Loucy (cell line): ENCODE measurements around the gene DES.

Experiments used
- H2AFZ ChIP-seq: fragments of 200-600 bp; sonication (generic); 2 replicates; pipeline ENCODE4 v1.6.0; 2016; ENCODE audit warnings: antibody characterized with exemption, mild to moderate bottlenecking, low read length, moderate library complexity
- H3F3A ChIP-seq: fragments of 200-600 bp; 2 replicates; pipeline ENCODE4 v1.6.0; 2016; ENCODE audit warnings: antibody characterized with exemption, low read depth, mild to moderate bottlenecking
- H3K27me3 ChIP-seq: fragments of 200-600 bp; sonication (generic); 2 replicates; pipeline ENCODE4 v1.6.1; 2014; ENCODE audit warnings: low read length, mild to moderate bottlenecking; ENCODE audit not compliant: insufficient read depth, poor library complexity, severe bottlenecking
- H3K36me3 ChIP-seq: fragments of 200-600 bp; sonication (generic); 2 replicates; pipeline ENCODE4 v1.6.1; 2016; ENCODE audit warnings: low read length; ENCODE audit not compliant: insufficient read depth
- H3K4me1 ChIP-seq: fragments of 200-600 bp; sonication (generic); 2 replicates; pipeline ENCODE4 v1.5.1; 2014; ENCODE audit warnings: low read length, mild to moderate bottlenecking; ENCODE audit not compliant: insufficient read depth, poor library complexity, severe bottlenecking
- H3K4me2 ChIP-seq: fragments of 200-600 bp; sonication (generic); 2 replicates; pipeline ENCODE4 v1.6.0; 2014; ENCODE audit warnings: antibody characterized with exemption, low read length, low read depth, mild to moderate bottlenecking; ENCODE audit not compliant: poor library complexity, severe bottlenecking
- H3K4me3 ChIP-seq: fragments of 200-600 bp; sonication (generic); 2 replicates; pipeline ENCODE4 v1.5.1; 2014; ENCODE audit warnings: low read length, mild to moderate bottlenecking, mixed read lengths; ENCODE audit not compliant: poor library complexity, severe bottlenecking
- H3K79me2 ChIP-seq: fragments of 200-600 bp; sonication (generic); 2 replicates; pipeline ENCODE4 v1.6.1; 2014; ENCODE audit warnings: low read length; ENCODE audit not compliant: insufficient read depth
- H3K9ac ChIP-seq: fragments of 200-600 bp; sonication (generic); 2 replicates; pipeline ENCODE4 v1.6.0; 2014; ENCODE audit warnings: mild to moderate bottlenecking, low read depth, low read length, moderate library complexity; ENCODE audit not compliant: poor library complexity, severe bottlenecking
- H3K9me2 ChIP-seq: fragments of 200-600 bp; sonication (generic); replicated peaks from 2 replicates; pipeline ENCODE4 v1.6.1; 2016; ENCODE audit warnings: low read depth, low read length, mixed read lengths
- H3K9me3 ChIP-seq: fragments of 200-600 bp; sonication (generic); 2 replicates; pipeline ENCODE4 v1.6.1; 2014; ENCODE audit warnings: mild to moderate bottlenecking, antibody characterized with exemption, low read length, low read depth; ENCODE audit not compliant: insufficient read depth
- H4K20me1 ChIP-seq: fragments of 200-600 bp; sonication (generic); 2 replicates; pipeline ENCODE4 v1.6.0; 2014; ENCODE audit warnings: antibody characterized with exemption, low read length, mild to moderate bottlenecking; ENCODE audit not compliant: insufficient read depth, poor library complexity, severe bottlenecking
- EZH2phosphoT487 ChIP-seq: fragments of 200-600 bp; IDR thresholded peaks from 2 replicates; pipeline ENCODE4 v1.6.1; 2018; ENCODE audit warnings: antibody characterized with exemption, mild to moderate bottlenecking, moderate library complexity, borderline replicate concordance
- TF ChIP-seq, protein P1 (sequence below): fragments of 200-600 bp; sonication (generic); conservative IDR thresholded peaks from 2 replicates; pipeline ENCODE4 v1.5.1; 2014; ENCODE audit warnings: mild to moderate bottlenecking, antibody characterized with exemption, low read length

DES gene

DNA sequence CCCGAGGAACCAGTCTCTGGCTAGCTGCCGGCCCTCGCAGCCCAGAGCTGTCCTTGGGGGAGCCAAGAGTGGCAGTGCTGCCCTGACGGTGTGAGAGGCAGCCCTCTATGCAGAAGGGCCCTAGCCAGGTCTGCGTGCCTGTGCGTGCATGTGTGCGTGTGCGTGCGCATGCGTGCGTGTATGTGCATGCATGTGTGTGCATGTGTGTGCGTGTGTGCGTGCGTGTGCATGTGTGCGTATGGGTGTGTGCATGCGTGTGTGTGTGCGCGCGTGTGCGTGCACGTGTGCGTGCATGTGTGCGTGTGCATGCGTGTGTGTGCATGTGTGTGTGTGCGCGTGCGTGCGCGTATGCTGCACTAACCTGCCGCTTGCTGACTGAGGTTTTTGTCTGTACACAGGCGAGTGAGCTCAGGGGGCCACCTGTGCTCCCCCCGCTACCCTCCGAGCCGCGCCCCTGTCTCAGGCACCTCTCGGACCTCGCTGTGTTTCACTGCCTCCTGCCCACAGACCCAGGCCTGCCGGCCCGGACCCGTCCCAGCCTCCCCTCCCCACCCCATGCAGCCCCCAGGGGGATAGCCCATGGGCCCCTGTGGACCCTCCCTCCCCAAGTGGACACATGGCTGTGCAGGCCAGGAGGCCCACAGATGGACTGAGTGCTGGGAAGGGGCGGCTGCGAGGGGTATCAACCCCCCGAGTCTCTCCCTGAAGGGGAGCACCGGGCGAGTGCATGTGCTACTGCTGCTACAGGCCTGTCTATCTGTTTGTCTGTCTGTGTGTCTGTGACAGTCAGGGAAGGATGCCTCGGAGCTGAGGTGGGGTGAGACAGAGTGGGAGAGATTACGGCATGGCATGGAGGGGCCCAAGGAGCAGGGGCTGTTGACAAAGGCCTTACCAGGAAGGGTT lies 47.7 kb downstream of the DES start:
- Histone ChIP-seq H3F3A (no peaks in the 10 kb centered on the region), H3K4me3 (no peak overlapping the region), H3K9me3 (no peaks in the 10 kb centered on the region), H3K27me3 (no peaks in the 10 kb centered on the region), H3K9me2 (no peaks in the 10 kb centered on the region), H3K79me2 (no peaks in the 10 kb centered on the region), H3K4me1 (no peaks in the 10 kb centered on the region), H2AFZ (no peak overlapping the region), H3K36me3 (no peaks in the 10 kb centered on the region), H3K9ac (no peak overlapping the region), H3K4me2 (no peak overlapping the region), H4K20me1 (no peaks in the 10 kb centered on the region)
- TF ChIP-seq EZH2phosphoT487: no peak
- TF ChIP-seq, protein P1, sequence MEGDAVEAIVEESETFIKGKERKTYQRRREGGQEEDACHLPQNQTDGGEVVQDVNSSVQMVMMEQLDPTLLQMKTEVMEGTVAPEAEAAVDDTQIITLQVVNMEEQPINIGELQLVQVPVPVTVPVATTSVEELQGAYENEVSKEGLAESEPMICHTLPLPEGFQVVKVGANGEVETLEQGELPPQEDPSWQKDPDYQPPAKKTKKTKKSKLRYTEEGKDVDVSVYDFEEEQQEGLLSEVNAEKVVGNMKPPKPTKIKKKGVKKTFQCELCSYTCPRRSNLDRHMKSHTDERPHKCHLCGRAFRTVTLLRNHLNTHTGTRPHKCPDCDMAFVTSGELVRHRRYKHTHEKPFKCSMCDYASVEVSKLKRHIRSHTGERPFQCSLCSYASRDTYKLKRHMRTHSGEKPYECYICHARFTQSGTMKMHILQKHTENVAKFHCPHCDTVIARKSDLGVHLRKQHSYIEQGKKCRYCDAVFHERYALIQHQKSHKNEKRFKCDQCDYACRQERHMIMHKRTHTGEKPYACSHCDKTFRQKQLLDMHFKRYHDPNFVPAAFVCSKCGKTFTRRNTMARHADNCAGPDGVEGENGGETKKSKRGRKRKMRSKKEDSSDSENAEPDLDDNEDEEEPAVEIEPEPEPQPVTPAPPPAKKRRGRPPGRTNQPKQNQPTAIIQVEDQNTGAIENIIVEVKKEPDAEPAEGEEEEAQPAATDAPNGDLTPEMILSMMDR: no peak

DNA sequence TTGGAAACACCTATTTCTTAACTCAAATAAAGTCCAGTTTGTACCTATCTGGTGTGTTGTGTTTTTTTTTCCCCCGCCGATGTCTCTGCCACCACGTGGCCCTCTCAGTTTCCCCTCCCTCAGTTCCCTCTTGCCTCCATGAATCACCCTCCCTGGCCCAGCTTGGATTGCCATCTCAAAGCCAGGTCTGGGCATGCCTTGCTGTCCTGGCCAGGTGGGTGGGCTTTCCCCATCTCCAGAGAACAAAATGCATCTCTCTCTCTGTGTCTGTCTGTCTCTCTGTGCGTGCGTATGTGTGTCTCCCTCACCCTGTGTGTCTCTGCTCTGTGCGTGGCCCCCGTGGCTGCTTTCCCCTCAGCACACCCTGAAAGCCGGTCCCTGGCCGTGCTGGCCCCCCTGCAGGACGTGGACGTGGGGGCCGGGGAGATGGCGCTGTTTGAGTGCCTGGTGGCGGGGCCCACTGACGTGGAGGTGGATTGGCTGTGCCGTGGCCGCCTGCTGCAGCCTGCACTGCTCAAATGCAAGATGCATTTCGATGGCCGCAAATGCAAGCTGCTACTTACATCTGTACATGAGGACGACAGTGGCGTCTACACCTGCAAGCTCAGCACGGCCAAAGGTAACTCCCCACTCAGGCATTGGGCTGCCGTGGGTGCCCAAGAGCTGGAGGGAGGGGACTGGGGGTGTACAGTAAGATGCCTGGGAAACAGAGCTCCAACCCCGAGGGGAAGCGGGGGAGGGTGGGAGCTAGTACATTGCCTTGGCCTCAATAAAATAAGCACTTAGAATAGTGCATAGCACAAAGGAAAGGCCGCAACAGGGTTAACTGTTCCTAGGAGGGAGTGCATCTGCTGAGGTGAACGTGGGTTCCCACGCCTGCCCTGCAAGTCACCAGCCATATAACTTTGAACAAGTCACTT lies 48.9 kb downstream of the DES start:
- H3K36me3 ChIP-seq: no peaks in the 10 kb centered on the region
- no peaks in the 10 kb centered on the region for H3K9me2 ChIP-seq
- H3K4me2 ChIP-seq: no peak overlapping the region
- no peaks in the 10 kb centered on the region for H3K27me3 ChIP-seq
- H3K9ac ChIP-seq: no peak overlapping the region
- no peaks in the 10 kb centered on the region for H4K20me1 ChIP-seq
- no peaks in the 10 kb centered on the region for H3F3A ChIP-seq
- no peaks in the 10 kb centered on the region for H3K79me2 ChIP-seq
- TF ChIP-seq EZH2phosphoT487: no peak
- TF ChIP-seq, protein P1: no peak
- H3K9me3 ChIP-seq: no peaks in the 10 kb centered on the region
- no peaks in the 10 kb centered on the region for H3K4me1 ChIP-seq
- H2AFZ ChIP-seq: no peak overlapping the region
- H3K4me3 ChIP-seq: no peak overlapping the region

DNA sequence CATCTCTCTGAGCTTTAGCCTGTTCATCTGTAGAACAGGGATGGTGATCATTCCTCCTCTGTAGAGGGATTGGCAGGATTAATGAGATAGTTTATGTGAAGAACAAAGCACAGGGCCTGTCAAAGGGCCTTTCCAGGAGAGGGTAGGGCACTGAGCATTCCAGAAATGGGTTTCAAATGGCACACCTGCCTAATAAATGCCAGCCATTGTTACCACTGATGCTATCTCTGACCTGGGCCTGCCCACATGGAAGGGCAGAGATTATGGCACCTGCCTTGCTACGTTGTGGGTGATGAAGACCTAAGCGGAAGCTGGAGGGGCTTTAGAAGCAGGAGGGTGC lies 49.5 kb downstream of the DES start:
- Histone ChIP-seq H3K4me2 (no peak overlapping the region), H3K27me3 (no peaks in the 10 kb centered on the region), H3K36me3 (no peaks in the 10 kb centered on the region), H3K9me2 (no peaks in the 10 kb centered on the region), H3F3A (no peaks in the 10 kb centered on the region), H2AFZ (no peak overlapping the region), H3K9ac (no peak overlapping the region), H4K20me1 (no peaks in the 10 kb centered on the region), H3K79me2 (no peaks in the 10 kb centered on the region), H3K9me3 (no peaks in the 10 kb centered on the region), H3K4me3 (no peak overlapping the region), H3K4me1 (no peaks in the 10 kb centered on the region)
- TF ChIP-seq, protein P1: no peak
- TF ChIP-seq EZH2phosphoT487: no peak
